ENCODE measurements around the gene MANBA.

Gene MANBA

DNA sequence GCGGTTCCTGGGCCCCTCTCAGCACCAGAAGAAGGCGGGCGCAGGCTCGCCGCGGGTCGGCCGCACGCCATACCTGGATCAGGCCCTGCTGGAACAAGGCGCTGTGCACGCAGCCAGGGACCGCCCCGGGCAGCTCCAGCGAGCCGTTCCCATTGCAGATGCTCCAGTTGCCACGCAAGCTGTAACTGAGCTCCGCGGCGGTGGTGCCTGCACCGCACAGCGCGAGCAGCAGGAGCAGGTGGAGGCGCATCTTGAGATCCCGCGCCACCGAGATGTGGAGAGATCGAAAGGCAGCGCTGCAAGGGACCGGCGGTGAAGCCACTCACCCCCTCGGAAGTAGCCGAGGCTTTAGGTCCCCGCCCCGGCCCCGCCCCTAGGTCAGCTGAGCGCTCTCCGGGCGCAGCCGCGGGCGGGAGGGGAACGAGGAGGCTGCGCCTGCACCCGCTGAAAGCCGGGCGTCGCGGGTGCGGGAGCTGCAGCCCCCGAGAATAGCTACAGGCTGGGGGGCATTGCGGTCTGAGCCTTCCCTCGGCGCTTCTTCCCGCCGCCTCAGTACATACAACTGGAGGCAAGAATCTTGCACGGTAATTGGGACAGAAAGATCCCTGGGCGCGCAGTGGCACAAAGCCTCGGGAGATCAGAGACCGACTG lies at the start of gene MANBA:
TSS of gene MANBA (minus strand) at position 324 of the 651 bp plus-strand sequence. CDS start at position 250, 74 bp downstream.
- DNase-seq: peak; percentile 91

- no peak for DNase-seq
Measured at GRCh38 chr4:102809691-102810090, 48.9 kb upstream of the MANBA start.

DNA sequence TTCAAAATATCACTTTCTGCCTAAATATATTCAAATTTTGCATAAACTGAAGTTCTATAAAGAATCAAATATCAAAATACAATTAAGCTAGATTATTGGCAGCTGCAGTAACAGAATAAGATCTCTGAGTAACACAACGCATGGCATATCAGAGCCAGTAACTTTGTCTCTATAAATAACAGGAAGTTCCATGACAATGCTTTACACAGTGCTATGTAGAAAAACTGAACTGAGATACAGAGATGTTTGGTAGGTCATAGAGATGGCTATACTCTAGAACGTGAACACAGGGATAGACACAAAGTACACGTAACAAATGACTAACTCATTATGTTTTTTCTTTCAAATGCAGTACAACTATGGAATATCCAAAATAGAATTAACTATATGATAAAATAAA lies 48.4 kb upstream of the MANBA start:
- no peak for DNase-seq

GRCh38 chr4:102808009-102808408 lies 47.2 kb upstream of the MANBA start:
- DNase-seq: no peak

GRCh38 chr4:102807345-102807744 lies 46.6 kb upstream of the MANBA start:
- DNase-seq: no peak

DNA sequence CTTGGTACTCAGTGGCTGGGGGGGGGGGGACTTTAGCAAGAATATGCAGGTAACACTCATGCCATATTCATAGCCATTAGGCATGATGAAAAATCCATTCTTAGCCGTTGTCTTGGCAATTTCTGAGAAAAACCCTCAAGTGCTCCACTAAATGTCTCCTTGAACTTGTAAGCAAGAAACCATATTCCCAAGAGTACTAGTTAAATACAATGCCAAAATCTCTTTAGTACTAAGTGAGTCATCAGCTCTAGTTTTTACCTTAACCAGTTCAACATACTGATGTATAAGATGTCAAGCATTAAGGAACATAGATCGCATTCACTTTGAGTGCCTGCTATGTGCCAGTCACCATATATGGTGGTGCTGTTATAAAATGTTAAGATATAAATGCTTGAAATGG lies 39.0 kb upstream of the MANBA start:
- no peak for DNase-seq

DNA sequence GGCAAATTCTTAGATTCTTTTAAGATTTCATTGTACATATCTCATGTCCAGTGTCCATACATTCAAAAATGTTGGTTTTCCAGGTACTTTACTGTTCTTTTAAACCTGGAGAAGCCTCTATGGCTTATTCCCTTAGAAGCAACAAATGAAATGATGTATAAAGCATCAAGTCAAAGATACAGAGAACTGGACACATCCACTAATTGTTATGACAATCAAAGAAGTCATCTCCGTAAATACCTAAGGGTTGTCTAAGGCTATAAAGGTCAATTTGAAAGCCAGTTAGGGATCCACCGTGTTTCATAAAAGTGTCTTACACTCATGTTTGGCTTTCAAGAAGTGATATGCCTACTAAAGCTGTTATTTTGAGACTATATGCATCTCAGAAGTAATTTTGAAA lies 34.2 kb upstream of the MANBA start:
- DNase-seq: no peak

DNA sequence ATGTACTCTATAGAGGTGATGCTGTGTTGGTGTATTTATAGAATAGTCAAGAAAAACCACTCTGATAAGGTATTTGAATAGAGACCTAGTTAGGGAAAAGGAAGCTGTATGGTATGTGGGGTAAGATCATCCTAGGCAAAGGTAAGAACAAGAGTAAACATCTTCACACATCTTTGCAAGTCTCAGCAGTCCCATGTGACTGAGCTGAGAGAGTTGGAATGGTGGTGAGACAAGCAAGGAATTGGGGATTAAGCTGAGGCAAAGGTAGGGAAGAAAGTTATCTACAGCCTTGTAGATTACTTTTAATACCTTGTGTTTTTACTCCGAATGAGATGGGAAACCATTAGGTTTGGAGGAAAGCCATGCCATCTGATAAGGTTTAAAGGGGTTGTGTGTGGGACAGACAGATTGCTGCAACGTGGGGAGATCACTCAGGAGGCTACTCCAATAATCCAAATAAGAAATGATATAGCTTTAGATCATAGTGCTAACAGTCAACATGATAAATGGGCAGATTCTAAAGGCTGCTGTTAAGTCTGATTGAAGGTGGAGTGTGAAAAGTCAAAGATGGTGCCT lies 31.7 kb upstream of the MANBA start:
- DNase-seq: no peak

DNA sequence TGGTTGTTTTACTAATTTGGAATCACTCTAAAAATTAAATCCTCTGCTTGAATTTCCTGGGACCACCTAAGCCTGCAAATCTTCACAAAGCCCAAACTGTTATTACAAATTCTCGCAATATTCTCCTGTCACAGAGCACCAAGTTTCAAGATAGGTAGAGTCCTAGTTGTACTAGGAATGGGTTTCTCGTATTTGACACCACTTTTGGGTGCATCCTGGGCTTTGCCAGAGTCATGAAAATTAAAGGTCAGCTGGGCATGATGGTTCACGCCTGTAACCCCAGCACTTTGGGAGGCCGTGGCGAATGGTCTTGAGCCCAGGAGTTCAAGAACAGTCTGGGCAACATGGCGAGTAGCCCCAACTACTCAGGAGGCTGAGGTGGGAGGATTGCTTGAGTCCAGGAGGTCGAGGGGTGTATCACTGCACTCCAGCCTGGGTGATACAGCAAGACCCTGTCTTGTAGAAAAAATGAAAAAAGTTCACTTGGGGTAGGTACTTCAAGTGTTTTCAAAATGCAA lies 30.6 kb upstream of the MANBA start:
- no peak for DNase-seq

DNA sequence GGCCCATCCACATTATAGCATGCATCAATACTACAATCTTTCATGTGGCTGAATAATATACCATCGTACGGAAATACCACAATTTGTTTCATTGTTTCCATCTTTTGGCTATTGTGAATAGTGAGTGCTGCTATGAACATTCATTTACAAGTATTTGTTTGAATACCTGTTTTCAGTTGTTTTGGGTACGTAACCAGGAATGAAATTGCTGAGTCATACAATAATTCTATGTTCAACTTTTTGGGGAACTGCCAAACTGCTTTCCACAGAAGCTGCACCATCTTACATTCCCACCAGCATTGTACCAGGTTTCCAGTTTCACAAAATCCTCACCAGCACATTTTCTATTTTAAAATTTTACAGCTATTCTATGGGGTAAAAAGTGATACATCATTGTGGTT lies 28.5 kb upstream of the MANBA start:
- no peak for DNase-seq

DNA sequence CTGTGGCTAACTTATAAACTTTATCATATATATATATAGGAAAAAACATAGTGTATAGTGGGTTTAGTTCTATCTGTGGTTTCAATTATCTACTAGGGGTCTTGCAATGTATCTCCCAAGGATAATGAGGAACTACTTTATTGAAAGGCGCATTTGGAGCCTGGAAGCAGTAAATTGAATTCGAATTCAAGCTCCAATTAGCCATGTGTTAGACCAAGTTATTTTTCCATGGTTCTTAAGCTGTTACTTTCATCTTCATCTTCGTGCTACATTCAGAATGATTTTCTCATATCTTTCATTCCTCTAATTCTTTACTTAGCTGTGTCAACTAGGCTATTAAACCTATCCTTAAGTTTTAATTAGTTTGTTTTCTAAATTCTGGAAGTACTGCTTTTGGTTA lies 27.2 kb upstream of the MANBA start:
- no peak for DNase-seq

DNA sequence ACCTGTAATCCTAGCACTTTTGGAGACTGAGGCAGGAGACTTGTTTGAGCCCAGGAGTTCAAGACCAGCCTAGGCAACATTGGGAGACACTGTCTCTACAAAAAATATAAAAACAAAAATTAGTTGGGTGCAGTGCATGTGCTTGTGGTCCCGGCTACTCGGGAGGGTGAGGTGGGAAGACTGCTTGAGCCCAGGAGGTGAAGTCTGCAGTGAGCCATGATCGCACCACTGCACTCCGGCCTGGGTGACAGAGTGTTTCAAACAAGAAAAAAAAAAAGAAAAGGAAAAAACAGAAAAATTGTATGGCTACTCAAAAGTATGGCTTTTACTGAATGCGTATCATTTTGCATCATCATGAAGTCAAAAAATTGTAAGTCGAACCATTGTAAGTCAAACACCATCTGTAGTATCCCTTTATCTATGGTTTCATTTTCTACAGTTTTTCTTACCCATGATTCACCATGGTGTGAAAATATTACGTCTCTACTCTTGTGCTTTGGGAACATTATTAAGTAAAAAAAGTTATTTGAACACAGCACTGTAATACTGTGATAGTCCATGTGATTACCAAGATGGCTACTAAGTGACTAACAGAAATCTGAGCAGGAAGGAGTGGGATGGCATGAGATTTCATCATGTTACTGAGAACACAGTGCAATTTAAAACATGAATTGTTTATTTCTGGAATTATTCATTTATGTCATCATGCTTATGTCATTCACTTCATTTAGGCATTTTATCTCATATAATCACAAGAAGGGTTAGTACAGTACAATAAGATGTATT lies 26.5 kb upstream of the MANBA start:
- no peak for DNase-seq

DNA sequence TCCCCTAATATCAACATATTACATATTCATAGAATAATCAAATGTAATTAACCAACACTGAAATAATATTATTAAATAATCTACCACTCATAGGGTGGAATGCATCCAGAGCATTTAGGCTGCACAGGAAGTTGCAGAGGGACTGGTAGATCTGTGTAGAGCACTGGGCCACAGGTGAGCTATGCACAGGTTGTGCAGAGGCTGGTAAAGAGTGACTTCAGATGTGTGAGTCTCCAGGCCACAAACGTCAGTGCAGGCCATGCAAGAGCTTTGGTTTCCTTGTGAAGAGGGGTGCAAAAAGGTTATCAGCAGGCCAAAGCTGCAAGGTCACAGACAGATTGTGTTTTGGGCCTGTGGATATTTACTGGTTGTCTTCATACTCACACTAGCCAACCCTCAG lies 25.5 kb upstream of the MANBA start:
- no peak for DNase-seq

DNA sequence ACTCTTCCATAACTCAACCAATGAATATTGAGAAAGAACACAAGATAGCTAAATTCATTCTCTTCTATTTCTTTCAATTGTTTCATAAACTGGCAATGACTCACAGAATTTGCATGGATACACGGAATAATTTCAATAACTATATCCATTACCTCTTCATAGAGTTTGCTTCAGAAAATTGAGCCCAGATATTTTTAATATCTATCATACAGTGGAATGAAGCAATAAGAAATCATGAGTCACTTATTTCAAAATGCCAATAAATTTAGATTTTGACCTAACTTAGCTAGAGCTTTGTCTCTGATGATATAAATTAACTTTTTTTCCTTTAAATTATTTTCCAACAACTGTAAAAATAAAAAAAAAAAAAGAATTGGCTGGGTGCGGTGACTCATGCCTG lies 22.2 kb upstream of the MANBA start:
- no peak for DNase-seq

- DNase-seq: no peak
Measured at GRCh38 chr4:102781570-102781969, 20.8 kb upstream of the MANBA start.

DNA sequence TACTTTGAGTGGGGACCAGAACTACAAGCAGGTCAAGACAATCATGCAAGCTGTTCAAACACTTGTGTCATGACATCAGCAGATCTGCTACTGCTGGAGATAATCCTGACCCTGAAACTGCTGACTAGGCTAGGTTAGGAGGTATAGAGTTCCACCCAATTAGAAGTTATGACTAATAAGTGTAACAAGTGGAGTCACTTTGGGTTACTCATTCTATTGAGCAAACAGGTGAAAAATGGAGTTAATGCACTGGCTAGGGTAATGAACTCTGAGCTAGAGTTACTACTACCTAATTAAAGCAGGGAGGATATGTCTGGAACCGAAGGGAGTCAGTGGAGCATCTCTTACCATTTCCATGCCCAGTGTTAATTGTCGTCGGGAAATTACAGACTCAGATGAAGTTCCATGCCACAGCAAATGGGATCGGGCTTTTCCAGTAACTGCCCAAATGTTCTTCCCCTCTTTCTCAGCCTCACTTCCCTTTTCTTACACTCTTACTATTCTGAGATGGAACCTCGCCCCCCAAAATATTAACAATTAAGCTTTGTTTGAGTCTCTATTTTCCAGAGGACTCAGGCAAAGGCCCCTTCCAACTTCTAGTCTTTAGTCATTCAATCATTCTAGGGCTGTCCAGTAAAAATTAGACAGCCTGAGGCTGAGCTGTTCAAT lies 19.8 kb upstream of the MANBA start:
- no peak for DNase-seq

- no peak for DNase-seq
Measured at GRCh38 chr4:102779204-102779603, 18.4 kb upstream of the MANBA start.

GRCh38 chr4:102778720-102779119 lies 18.0 kb upstream of the MANBA start:
- DNase-seq: no peak

- DNase-seq: no peak
Measured at GRCh38 chr4:102775805-102776204, 15.0 kb upstream of the MANBA start.

DNA sequence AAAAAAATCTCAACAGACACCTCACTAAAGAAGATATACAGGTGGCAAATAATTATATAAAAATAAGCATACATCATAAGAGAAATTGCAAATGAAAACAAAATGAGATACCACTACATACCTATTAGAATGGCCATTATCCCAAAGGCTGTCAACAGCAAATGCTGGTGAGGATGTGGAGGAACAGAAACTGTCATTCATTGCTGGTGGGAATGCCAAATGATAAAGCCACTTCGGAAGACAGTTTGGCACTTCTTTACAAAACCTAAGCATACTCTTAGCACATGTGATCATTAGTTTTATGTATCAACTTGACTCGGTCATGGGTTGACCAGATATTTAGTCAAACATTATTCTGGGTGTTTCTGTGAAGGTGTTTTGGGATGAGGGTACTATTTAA lies 13.5 kb upstream of the MANBA start:
- DNase-seq: no peak

- no peak for DNase-seq
Measured at GRCh38 chr4:102772738-102773340, 12.1 kb upstream of the MANBA start.

- DNase-seq: no peak
Measured at GRCh38 chr4:102764901-102765300, 4.1 kb upstream of the MANBA start.

GRCh38 chr4:102761906-102762305 lies 1.1 kb upstream of the MANBA start:
- no peak for DNase-seq
